CD4-positive, alpha-beta T cell treated with Interleukin-4 for 4 hours (primary cell): ENCODE measurements around the gene ZP1.

ENCODE experiments used
- DNase-seq: peaks from one replicate; pipeline ENCODE4 v3.0.0-alpha.2; 2020

Gene ZP1

GRCh38 chr11:60912851-60913528 is 45.6 kb downstream of the ZP1 start:
- no peak for DNase-seq

GRCh38 chr11:60913793-60914632 is 46.7 kb downstream of the ZP1 start, which contains the start of gene TMEM109:
TSS of gene TMEM109 (plus strand) at chr11:60914158. CDS start at chr11:60919694, 5,536 bp downstream.
- DNase-seq, result peak; percentile 88

- no peak for DNase-seq
Observed at GRCh38 chr11:60914633-60915247, 47.4 kb downstream of the ZP1 start.

GRCh38 chr11:60915248-60915914 is 48.0 kb downstream of the ZP1 start:
- DNase-seq, result peak; percentile 83

GRCh38 chr11:60916669-60917206 is 49.4 kb downstream of the ZP1 start:
- DNase-seq, result no peak

- no peak for DNase-seq
Observed at GRCh38 chr11:60917267-60917666, 49.9 kb downstream of the ZP1 start.

GRCh38 chr11:60918251-60918938 is 51.1 kb downstream of the ZP1 start:
- DNase-seq, result no peak

- no peak for DNase-seq
Observed at GRCh38 chr11:60918939-60919265, 51.6 kb downstream of the ZP1 start.

GRCh38 chr11:60919320-60919719 is 52.0 kb downstream of the ZP1 start:
- DNase-seq, result no peak

- no peak for DNase-seq
Observed at GRCh38 chr11:60919956-60920355, 52.6 kb downstream of the ZP1 start.

- no peak for DNase-seq
Observed at GRCh38 chr11:60921259-60921658, 53.9 kb downstream of the ZP1 start.

GRCh38 chr11:60921777-60922335 is 54.5 kb downstream of the ZP1 start:
- no peak for DNase-seq

- no peak for DNase-seq
Observed at GRCh38 chr11:60922906-60923305, 55.6 kb downstream of the ZP1 start.

- DNase-seq, result no peak
Observed at GRCh38 chr11:60923326-60923725, 56.0 kb downstream of the ZP1 start.

GRCh38 chr11:60923800-60924109 is 56.4 kb downstream of the ZP1 start:
- no peak for DNase-seq

- no peak for DNase-seq
Observed at GRCh38 chr11:60924110-60924905, 57.0 kb downstream of the ZP1 start, which contains the start of gene TMEM132A. TSS of gene TMEM132A (plus strand) at chr11:60924460. CDS start at chr11:60924634, 174 bp downstream.
